B cell (primary cell): ENCODE measurements around the gene SIPA1L3.

ENCODE experiments used
- EZH2 ChIP-seq: IDR thresholded peaks from 2 replicates; pipeline ENCODE4 v1.6.1; 2012; ENCODE audit warnings: borderline replicate concordance, low read depth, mild to moderate bottlenecking, moderate library complexity, low read length; ENCODE audit not compliant: insufficient read depth, poor library complexity, severe bottlenecking
- TF ChIP-seq, protein P1 (sequence below): fragments of 200-600 bp; IDR thresholded peaks from one replicate; pipeline ENCODE4 v1.8.0; 2022; ENCODE audit warnings: antibody characterized with exemption, mild to moderate bottlenecking

DNA sequence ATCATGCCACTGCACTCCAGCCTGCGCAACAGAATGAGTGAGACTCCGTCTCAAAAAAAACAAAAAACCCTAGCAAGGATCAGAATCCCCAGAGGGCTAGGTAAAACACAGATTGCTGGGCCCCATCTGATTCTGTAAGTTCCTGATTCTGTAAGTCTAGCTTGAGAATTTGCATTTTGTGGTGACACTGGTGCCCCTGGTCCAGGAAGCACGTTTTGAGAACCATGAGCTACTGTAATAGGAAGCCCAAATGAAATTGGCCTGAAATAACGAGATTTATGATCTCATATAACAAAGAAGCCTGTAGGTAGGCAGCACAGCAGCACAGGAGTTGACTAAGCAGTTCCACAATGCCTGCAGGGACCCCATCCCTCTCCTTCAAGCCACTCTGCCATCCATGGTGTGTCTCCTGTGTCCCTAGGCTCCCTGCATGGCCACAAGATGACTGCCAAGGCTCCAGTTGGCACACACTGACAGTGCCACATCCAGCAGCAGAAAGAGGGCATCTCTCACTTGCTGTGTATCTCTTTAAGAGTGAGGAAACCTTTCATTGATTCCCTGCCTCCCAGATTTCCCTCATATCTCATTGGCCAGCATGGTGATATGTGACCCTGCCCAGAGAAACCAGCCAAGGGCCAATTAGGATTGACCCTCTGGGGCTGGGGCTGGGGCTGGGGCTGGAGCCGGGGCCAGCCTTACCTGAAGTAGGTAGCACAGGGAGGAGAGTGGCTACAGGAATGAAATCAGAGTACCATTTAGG, 21.7 kb downstream of the SIPA1L3 start:
- TF ChIP-seq, protein P1, sequence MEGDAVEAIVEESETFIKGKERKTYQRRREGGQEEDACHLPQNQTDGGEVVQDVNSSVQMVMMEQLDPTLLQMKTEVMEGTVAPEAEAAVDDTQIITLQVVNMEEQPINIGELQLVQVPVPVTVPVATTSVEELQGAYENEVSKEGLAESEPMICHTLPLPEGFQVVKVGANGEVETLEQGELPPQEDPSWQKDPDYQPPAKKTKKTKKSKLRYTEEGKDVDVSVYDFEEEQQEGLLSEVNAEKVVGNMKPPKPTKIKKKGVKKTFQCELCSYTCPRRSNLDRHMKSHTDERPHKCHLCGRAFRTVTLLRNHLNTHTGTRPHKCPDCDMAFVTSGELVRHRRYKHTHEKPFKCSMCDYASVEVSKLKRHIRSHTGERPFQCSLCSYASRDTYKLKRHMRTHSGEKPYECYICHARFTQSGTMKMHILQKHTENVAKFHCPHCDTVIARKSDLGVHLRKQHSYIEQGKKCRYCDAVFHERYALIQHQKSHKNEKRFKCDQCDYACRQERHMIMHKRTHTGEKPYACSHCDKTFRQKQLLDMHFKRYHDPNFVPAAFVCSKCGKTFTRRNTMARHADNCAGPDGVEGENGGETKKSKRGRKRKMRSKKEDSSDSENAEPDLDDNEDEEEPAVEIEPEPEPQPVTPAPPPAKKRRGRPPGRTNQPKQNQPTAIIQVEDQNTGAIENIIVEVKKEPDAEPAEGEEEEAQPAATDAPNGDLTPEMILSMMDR: no peak
- TF ChIP-seq EZH2: no peak
